Breast epithelium (tissue), 4 donors: ENCODE data around the gene GPATCH4. TPM values are rescaled to one million over a fixed set of nuclear protein-coding genes. Genes with fewer than 3 reads are reported as not detected.
"Not testable (repeated sequence)": the region's sequence is repeated elsewhere in the genome, so short reads cannot be mapped to it uniquely, and the experiment has no call there.

ENCODE experiments used
- DNase-seq, 2 donors: peaks; one replicate each; pipeline ENCODE4 v3.0.0-alpha.2; 2019; ENCODE audit warnings: low spot score in 2 of 2
- H3K27ac ChIP-seq, 2 donors: fragments of 200-600 bp; sonication (generic) in 1 of 2; one replicate each; pipeline ENCODE4 v1.5.1; 2016 to 2019; ENCODE audit warnings: mild to moderate bottlenecking in 1 of 2
- H3K27me3 ChIP-seq, 2 donors: fragments of 200-600 bp; sonication (generic) in 1 of 2; one replicate each; pipeline versions ENCODE4 v1.5.1 to v1.6.0; 2017 to 2019; ENCODE audit warnings: control low read depth in 1 of 2, mild to moderate bottlenecking in 1 of 2
- H3K36me3 ChIP-seq: fragments of 200-600 bp; one replicate; pipeline ENCODE4 v1.5.1; 2019
- H3K4me1 ChIP-seq, 2 donors: fragments of 200-600 bp; sonication (generic); one replicate each; pipeline ENCODE4 v1.5.1; 2016 to 2019; ENCODE audit warnings: control low read depth in 1 of 2
- H3K4me3 ChIP-seq, 3 donors: fragments of 200-600 bp; sonication (generic); 1 replicate in 2 of 3; 2 replicates in 1 of 3; pipeline ENCODE4 v1.5.1; 2016 to 2019; ENCODE audit warnings: mild to moderate bottlenecking in 3 of 3, moderate library complexity in 2 of 3
- H3K9me3 ChIP-seq, 2 donors: fragments of 200-600 bp; sonication (generic) in 1 of 2; one replicate each; pipeline ENCODE4 v1.5.1; 2016 to 2019; ENCODE audit warnings: control low read depth in 1 of 2
- CTCF ChIP-seq, 3 donors: fragments of 450-650 bp; IDR thresholded peaks; one replicate each; pipeline ENCODE4 v1.5.1; 2016 to 2017; ENCODE audit warnings: antibody characterized with exemption in 3 of 3, mild to moderate bottlenecking in 3 of 3, moderate library complexity in 3 of 3
- POLR2A ChIP-seq: fragments of 450-650 bp; IDR thresholded peaks from one replicate; pipeline ENCODE4 v1.6.1; 2016; ENCODE audit warnings: antibody characterized with exemption, mild to moderate bottlenecking, moderate library complexity
- POLR2AphosphoS5 ChIP-seq, 3 donors: sonication (generic); formaldehyde crosslinking; IDR thresholded peaks; one replicate each; pipeline ENCODE4 v1.6.1; 2017; ENCODE audit warnings: antibody characterized with exemption in 3 of 3
- intact Hi-C: fragments of 100-400 bp; cut with DNase I; formaldehyde crosslinking; loops from one replicate; pipeline ENCODE4 v1.15.1; 2023; ENCODE audit warnings: low total_unique reads
- total RNA-seq, 3 donors: library from RNA; depleted of rRNA; stranded (reverse); fragments of >200 nt; gene quantifications; one replicate each; pipeline ENCODE4 v1.1.0, GENCODE V29; 2016

The GPATCH4 gene
- total RNA-seq, 3 donors from 2014 or later: 20.2 to 31.1 (median 23.7) TPM

DNA sequence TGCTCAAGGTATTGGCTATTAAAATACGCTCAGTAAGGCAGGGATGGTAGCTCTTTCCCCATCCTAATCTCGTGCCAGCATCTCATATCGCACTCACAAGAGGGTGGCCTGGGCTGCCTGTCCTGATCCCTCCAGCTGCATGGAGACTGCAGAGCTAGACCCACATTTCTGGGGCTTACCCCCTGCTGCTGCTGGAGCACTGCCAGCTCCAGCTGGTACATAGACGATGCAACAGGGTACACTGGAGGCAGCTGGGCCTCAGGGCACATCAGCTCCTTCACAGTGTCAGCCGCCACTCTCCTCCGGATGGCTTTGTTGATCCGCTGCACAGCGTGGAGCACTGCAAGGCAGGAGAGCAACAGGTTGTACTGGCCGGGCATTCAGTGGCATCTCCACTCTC lies 44.9 kb downstream of the GPATCH4 start:
- H3K9me3 ChIP-seq: no peaks in the 10 kb centered on the region
- no peak overlapping the region for H3K4me3 ChIP-seq
- no peak for TF ChIP-seq CTCF (IDR thresholded peaks at IDR 0.05)
- TF ChIP-seq POLR2AphosphoS5 (IDR thresholded peaks at IDR 0.05): no peak
- TF ChIP-seq POLR2A: no peak
- H3K27me3 ChIP-seq: no peaks in the 10 kb centered on the region
- H3K27ac ChIP-seq: no peak overlapping the region
- intact Hi-C loops: no loop called here
- no peaks in the 10 kb centered on the region for H3K36me3 ChIP-seq
- DNase-seq: no peak
- no peaks in the 10 kb centered on the region for H3K4me1 ChIP-seq

GRCh38 chr1:156555715-156556114 lies 45.6 kb downstream of the GPATCH4 start:
- intact Hi-C loops: no loop called here
- TF ChIP-seq POLR2A (no peak), POLR2AphosphoS5 (IDR thresholded peaks at IDR 0.05) (no peak), CTCF (IDR thresholded peaks at IDR 0.05) (no peak)
- no peak overlapping the region for H3K4me3 ChIP-seq
- no peak for DNase-seq
- no peaks in the 10 kb centered on the region for H3K9me3 ChIP-seq
- no peaks in the 10 kb centered on the region for H3K4me1 ChIP-seq
- H3K27ac ChIP-seq: no peak overlapping the region
- H3K36me3 ChIP-seq: no peaks in the 10 kb centered on the region
- H3K27me3 ChIP-seq: no peaks in the 10 kb centered on the region

- Histone ChIP-seq H3K4me1 (no peaks in the 10 kb centered on the region), H3K36me3 (no peaks in the 10 kb centered on the region), H3K4me3 (no peak overlapping the region), H3K9me3 (no peaks in the 10 kb centered on the region), H3K27ac (no peak overlapping the region), H3K27me3 (no peaks in the 10 kb centered on the region)
- no peak for DNase-seq
- TF ChIP-seq CTCF (IDR thresholded peaks at IDR 0.05) (no peak), POLR2AphosphoS5 (IDR thresholded peaks at IDR 0.05) (no peak), POLR2A (no peak)
- intact Hi-C loops: no loop called here
Observed at GRCh38 chr1:156554971-156555370, 46.3 kb downstream of the GPATCH4 start.

DNA sequence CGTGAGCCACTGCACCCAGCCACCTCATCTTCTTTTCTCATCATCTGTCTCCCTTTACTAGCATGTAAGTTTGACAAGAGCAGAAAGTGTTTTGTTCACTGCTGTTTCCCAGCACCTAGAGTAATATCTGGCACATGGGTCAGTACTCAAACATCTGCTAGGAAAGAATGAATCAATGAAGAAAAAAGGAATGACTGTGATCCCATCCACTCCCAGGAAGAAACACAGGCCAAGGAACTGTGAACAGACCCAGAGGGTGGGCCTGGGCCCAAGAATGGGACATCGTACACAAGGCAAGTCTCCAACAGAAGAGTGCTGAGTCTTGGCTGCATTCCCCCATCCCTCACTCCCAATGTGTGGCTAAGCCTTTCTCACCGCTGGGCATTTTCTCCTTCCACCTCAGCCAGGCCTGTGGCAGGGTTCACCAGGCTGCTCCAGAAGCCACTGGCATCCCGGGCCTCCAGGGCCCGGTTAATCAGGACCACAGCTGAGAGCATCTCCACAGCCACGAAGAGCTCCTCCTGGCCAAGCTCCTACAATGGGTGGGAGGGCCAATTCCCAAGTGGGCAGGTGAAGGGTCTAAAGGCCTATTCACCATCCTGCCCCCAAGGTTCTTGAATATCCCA lies 47.3 kb downstream of the GPATCH4 start:
- DNase-seq: no peak
- Histone ChIP-seq H3K9me3 (no peaks in the 10 kb centered on the region), H3K4me3 (no peak overlapping the region), H3K27me3 (no peaks in the 10 kb centered on the region), H3K4me1 (no peaks in the 10 kb centered on the region), H3K27ac (no peak overlapping the region), H3K36me3 (no peaks in the 10 kb centered on the region)
- intact Hi-C loops: no loop called here
- no peak for TF ChIP-seq CTCF (IDR thresholded peaks at IDR 0.05)
- TF ChIP-seq POLR2A: no peak
- TF ChIP-seq POLR2AphosphoS5 (IDR thresholded peaks at IDR 0.05): no peak

DNA sequence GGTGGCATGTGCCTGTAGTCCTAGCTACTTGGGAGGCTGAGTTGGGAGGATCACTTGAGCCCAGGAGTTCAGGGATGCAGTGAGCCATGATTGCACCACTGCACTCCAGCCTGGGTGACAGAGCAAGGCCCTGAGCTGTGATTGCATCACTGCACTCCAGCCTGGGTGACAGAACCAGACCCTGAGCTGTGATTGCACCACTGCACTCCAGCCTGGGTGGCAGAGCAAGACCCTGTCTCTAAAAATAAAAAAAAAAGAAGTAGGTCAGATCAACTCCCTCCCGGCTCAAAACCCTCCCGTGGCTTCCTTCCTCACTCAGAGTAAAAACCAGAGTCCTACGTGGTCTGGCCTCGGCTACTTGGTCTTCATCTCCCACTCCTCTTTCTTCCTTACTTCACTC lies 48.3 kb downstream of the GPATCH4 start:
- H3K36me3 ChIP-seq, H3K4me3 ChIP-seq, H3K27me3 ChIP-seq, H3K4me1 ChIP-seq, DNase-seq, H3K27ac ChIP-seq, H3K9me3 ChIP-seq, intact Hi-C loops: not testable (repeated sequence)

GRCh38 chr1:156552518-156552917 lies 48.8 kb downstream of the GPATCH4 start:
- no peak for DNase-seq
- TF ChIP-seq POLR2A (no peak), POLR2AphosphoS5 (IDR thresholded peaks at IDR 0.05) (no peak), CTCF (IDR thresholded peaks at IDR 0.05) (no peak)

More at GRCh38 chr1:156552518-156552917, 48.8 kb downstream of the GPATCH4 start:
- Histone ChIP-seq H3K27ac (no peak overlapping the region), H3K36me3 (no peaks in the 10 kb centered on the region), H3K4me1 (no peaks in the 10 kb centered on the region), H3K4me3 (no peak overlapping the region), H3K9me3 (no peaks in the 10 kb centered on the region), H3K27me3 (no peaks in the 10 kb centered on the region)
- intact Hi-C loops: no loop called here
